Thymus (tissue), 14 donors: Measurements from ENCODE around the gene KLHDC10. TPM values are rescaled to one million over a fixed set of nuclear protein-coding genes. Genes with fewer than 3 reads are reported as not detected.

ENCODE experiments used
- DNase-seq, 9 donors: peaks; one replicate each; pipeline ENCODE4 v3.0.0-alpha.2; 2013; ENCODE audit warnings: low spot score in 9 of 9, low read depth in 6 of 9, missing footprints in 1 of 9
- H3K27ac ChIP-seq, 2 donors: one replicate each; pipeline ENCODE4 v1.5.1; 2013; ENCODE audit warnings: control low read depth in 1 of 2, low read depth in 1 of 2, low read length in 1 of 2, mild to moderate bottlenecking in 1 of 2, moderate library complexity in 1 of 2
- H3K27me3 ChIP-seq, 2 donors: one replicate each; pipeline ENCODE4 v1.5.1; 2013; ENCODE audit warnings: low read length in 1 of 2; ENCODE audit not compliant: control insufficient read depth in 2 of 2, insufficient read depth in 1 of 2
- H3K36me3 ChIP-seq, 2 donors: one replicate each; pipeline ENCODE4 v1.5.1; 2013; ENCODE audit warnings: low read length in 1 of 2, mild to moderate bottlenecking in 1 of 2, moderate library complexity in 1 of 2; ENCODE audit not compliant: control insufficient read depth in 2 of 2, insufficient read depth in 2 of 2
- H3K4me1 ChIP-seq, 2 donors: one replicate each; pipeline ENCODE4 v1.5.1; 2013; ENCODE audit warnings: low read length in 2 of 2; ENCODE audit not compliant: control insufficient read depth in 2 of 2, insufficient read depth in 2 of 2
- H3K4me3 ChIP-seq, 2 donors: one replicate each; pipeline ENCODE4 v1.5.1; 2013; ENCODE audit warnings: low read length in 2 of 2, control low read depth in 1 of 2, mild to moderate bottlenecking in 1 of 2
- H3K9me3 ChIP-seq, 2 donors: one replicate each; pipeline ENCODE4 v1.5.1; 2013; ENCODE audit warnings: low read length in 1 of 2, mild to moderate bottlenecking in 1 of 2; ENCODE audit not compliant: control insufficient read depth in 2 of 2, insufficient read depth in 1 of 2
- WGBS: extraction: QIAGEN DNeasy Blood & Tissue Kit; methylation state at CpG from one replicate; pipeline ENCODE4 v1.1.7; 2013; 5-methylcytosine and 5-hydroxymethylcytosine counted together
- long read RNA-seq, 10 donors: transcript quantifications; one replicate each; lab custom pipeline, GENCODE V29; 2026
- polyA plus RNA-seq: library from polyadenylated mRNA; stranded (reverse); fragments of 200-250 nt; gene quantifications from one replicate; pipeline ENCODE4 v1.2.3, GENCODE V29; 2013
- total RNA-seq: library from RNA; stranded (reverse); fragments of 120-200 nt; gene quantifications from one replicate; pipeline ENCODE4 v1.2.4, GENCODE V29; 2013
- donor health status: healthy.

The KLHDC10 gene, protein sequence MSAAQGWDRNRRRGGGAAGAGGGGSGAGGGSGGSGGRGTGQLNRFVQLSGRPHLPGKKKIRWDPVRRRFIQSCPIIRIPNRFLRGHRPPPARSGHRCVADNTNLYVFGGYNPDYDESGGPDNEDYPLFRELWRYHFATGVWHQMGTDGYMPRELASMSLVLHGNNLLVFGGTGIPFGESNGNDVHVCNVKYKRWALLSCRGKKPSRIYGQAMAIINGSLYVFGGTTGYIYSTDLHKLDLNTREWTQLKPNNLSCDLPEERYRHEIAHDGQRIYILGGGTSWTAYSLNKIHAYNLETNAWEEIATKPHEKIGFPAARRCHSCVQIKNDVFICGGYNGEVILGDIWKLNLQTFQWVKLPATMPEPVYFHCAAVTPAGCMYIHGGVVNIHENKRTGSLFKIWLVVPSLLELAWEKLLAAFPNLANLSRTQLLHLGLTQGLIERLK
- total RNA-seq (11.8 TPM), polyA plus RNA-seq (9.4 TPM)
- long read RNA-seq, donor 1, full-length matches to known transcripts = 1 of 1 reads
- long read RNA-seq, donor 1, partial matches to known transcripts = 0 of 1 reads
- long read RNA-seq, donor 1, other reads (novel, unspliced or antisense) = 0 of 1 reads
- long read RNA-seq, donor 2 = 0 reads
- long read RNA-seq, donor 3 = 0 reads
- long read RNA-seq, donor 4, partial matches to known transcripts = 0 of 1 reads
- long read RNA-seq, donor 4, other reads (novel, unspliced or antisense) = 0 of 1 reads
- long read RNA-seq, donor 5, full-length matches to known transcripts = 2 of 2 reads
- long read RNA-seq, donor 5, partial matches to known transcripts = 0 of 2 reads
- long read RNA-seq, donor 5, other reads (novel, unspliced or antisense) = 0 of 2 reads
- long read RNA-seq, donor 6 = 0 reads
- long read RNA-seq, donor 7, partial matches to known transcripts = 0 of 6 reads
- long read RNA-seq, donor 7, other reads (novel, unspliced or antisense) = 5 of 6 reads
- long read RNA-seq, donor 8 = 0 reads
- long read RNA-seq, donor 9 = 0 reads
- long read RNA-seq, donor 10 = 0 reads

DNA sequence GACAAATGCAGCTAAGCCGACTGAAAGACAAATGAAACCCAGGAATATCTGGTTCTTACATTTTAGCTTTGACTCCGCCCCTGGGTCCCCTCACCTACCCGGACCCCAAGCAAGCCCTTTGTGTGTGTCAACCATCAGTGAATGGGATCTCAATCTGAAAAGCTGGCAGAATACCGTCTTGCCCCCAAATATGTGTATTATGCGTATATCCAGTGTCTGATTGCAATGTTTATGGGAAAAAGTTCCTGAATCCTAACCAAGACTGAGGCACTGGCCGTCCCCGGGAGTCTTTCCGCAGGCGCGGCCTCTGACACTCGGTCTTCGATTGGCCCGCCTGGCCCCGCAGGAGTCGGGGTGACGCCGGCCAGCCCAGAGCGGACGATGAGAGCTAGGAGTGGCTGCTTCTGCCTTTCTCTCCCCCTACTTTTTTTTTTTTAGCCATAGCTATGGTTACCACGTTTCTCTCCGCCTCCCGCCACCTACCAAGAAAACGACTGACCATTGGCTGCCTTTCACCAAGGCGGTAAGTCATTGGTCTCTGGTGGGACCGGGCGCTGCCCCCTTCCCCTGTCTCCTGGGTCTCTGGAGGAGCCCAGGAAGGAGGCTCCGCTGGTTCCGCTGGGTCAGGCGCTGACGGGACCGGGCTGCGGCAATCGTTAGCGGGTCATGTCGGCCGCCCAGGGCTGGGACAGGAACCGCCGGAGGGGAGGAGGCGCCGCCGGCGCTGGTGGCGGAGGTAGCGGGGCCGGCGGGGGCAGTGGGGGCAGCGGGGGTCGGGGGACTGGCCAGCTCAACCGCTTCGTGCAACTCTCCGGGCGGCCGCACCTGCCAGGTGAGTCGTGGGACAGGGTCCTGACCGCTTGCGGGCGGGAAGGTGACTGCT, at the start of gene KLHDC10:
KLHDC10 (plus strand) TSS at position 557 of the 883 bp plus-strand sequence; CDS start at position 667, 110 bp downstream.
- WGBS = under 1% methylated on average over 57 of the region's 57 CpGs
- Histone ChIP-seq H3K27ac (peak within 1 kb of the TSS; percentile 84 to 85), H3K36me3 (no peaks in the 10 kb centered on the region), H3K4me1 (peaks cover 0 to 5% of the 10 kb centered on the region in 2 donors), H3K27me3 (no peaks in the 10 kb centered on the region), H3K4me3 (peak within 1 kb of the TSS; percentile 82 to 83), H3K9me3 (no peaks in the 10 kb centered on the region)
- DNase-seq = peak; percentile 97 to 100 (median 98)

DNA sequence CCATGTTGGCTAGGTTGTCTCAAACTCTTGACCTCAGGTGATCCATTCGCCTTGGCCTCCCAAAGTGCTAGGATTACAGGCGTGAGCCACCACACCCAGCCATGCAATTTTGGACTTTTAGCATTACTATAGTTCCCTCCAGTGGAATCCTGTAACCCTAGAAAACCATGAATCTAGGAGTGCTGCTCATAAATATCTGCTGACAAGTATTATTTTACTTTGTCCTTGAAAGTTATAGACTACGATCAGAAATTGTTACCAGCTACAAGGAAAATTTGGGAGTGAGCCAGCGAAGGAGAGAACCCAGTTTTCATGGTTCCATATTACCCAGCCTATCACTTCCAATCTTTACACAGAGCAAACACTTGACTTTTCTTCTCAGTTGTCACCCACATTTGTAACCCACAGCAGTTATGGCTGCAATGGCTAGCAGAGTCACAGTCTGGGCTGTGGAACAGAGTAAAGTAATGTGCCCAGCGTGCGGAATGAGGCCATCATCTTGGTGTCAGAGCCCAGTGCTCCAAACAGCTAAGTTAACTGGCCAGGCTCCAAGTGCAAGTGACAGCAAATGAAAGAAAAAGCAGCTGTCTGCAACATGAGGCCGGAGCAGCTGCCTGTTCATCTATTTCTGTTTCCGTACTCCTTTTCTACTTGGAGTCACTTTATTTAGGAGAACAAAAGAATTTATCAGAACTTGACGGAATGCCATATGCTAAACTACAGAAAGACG, 49.1 kb upstream of the KLHDC10 start:
- Histone ChIP-seq H3K4me3 (no peak overlapping the region), H3K27ac (no peak overlapping the region), H3K9me3 (no peaks in the 10 kb centered on the region), H3K27me3 (no peaks in the 10 kb centered on the region), H3K36me3 (peaks cover 53 to 75% of the 10 kb centered on the region in 2 donors), H3K4me1 (no peaks in the 10 kb centered on the region)
- DNase-seq = no peak
- 98% methylated on average over 10 of the region's 10 CpGs for WGBS

DNA sequence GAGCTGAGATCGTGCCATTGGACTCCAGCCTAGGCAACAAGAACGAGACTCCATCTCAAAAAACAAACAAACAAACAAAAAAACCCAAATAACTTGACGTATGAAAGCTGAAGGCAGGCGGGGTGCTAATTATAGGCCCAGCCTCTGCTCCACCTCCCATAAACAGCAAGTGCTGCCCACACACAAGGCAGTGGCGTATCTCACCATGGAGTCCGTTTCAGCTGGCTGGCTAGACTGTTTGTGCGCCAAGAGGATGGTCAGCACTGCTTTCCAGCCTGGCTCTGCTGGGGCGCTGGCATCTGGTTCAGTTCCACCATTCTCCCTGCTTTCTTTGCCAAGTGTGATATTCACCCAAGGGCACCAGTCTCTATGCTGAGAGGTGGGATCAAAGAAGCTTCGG, 48.2 kb upstream of the KLHDC10 start:
- 97% methylated on average over 9 of the region's 9 CpGs for WGBS
- Histone ChIP-seq H3K27me3 (no peaks in the 10 kb centered on the region), H3K27ac (no peak overlapping the region), H3K36me3 (peaks cover 57 to 80% of the 10 kb centered on the region in 2 donors), H3K4me3 (no peak overlapping the region), H3K9me3 (no peaks in the 10 kb centered on the region), H3K4me1 (no peaks in the 10 kb centered on the region)
- no peak for DNase-seq

DNA sequence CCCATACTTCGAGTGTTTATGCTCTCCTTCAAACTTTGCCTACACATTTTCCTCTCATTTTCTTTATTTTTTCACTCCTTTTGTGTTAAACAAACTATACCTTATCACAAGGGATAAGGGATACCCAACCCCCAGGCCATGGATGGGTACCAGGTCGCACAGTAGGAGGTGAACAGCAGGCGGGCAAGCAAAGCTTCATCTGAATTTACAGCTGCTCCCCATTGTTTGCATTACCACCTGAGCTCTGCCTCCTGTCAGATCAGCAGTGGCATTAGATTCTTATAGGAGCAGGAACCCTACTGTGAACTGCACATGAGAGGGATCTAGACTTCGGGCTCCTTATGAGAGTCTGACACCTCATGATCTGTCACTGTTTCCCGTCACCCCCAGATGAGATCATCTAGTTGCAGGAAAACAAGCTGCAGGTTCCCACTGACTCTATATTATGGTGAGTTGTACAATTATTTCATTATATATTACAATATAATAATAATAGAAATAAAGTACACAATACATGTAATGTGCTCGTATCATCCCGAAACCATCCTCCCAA, 47.6 kb upstream of the KLHDC10 start:
- DNase-seq = no peak
- Histone ChIP-seq H3K36me3 (peaks cover 60 to 84% of the 10 kb centered on the region in 2 donors), H3K4me1 (no peaks in the 10 kb centered on the region), H3K27me3 (no peaks in the 10 kb centered on the region), H3K4me3 (no peak overlapping the region), H3K27ac (no peak overlapping the region), H3K9me3 (no peaks in the 10 kb centered on the region)
- 99% methylated on average over 7 of the region's 7 CpGs for WGBS

DNA sequence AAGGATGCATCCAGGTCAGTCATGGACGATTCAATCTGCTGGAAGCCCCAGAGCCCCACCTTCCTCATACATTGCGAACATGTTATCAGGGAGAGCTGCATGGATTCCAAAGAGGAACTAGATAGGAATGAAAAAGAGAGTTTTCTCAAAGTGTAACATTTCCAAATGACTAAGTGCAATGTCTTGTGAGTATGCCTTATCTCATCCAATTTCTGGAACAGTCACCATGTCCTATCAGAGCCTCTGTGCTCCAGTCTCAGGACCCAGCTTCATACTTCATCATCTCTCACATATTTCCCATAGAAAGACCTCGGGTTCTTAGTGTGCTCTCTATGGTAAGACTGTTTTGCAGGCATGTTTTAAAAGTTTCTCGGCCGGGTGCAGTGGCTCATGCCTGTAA, 45.9 kb upstream of the KLHDC10 start:
- Histone ChIP-seq H3K27ac (no peak overlapping the region), H3K36me3 (peaks cover 63 to 80% of the 10 kb centered on the region in 2 donors), H3K4me1 (no peaks in the 10 kb centered on the region), H3K4me3 (no peak overlapping the region), H3K27me3 (no peaks in the 10 kb centered on the region), H3K9me3 (no peaks in the 10 kb centered on the region)
- WGBS = 99% methylated on average over 5 of the region's 5 CpGs
- no peak for DNase-seq

DNA sequence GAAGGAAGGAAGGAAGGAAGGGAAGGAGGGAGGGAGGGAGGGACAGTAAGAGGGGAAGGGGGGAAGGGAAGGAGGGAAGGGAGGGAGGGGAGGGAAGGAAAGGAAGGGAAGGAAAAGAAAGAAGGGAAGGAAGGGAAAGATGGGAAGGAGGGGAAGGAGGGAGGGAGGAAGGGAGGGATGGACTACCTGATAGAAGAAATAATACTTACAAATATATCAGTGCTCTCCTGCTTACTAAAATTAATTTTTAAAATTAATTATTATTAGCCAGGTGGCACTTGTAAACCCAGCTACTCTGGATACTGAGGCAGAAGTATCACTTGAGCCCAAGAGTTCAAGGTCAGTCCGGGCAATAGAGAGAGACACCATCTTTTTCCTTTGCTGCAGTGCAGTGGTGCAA, 37.6 kb upstream of the KLHDC10 start:
- Histone ChIP-seq H3K27me3 (no peaks in the 10 kb centered on the region), H3K4me3 (no peak overlapping the region), H3K36me3 (peaks cover 22 to 47% of the 10 kb centered on the region in 2 donors), H3K4me1 (no peaks in the 10 kb centered on the region), H3K9me3 (no peaks in the 10 kb centered on the region), H3K27ac (no peak overlapping the region)
- 96% methylated on average over 1 of the region's 1 CpG for WGBS
- no peak for DNase-seq

DNA sequence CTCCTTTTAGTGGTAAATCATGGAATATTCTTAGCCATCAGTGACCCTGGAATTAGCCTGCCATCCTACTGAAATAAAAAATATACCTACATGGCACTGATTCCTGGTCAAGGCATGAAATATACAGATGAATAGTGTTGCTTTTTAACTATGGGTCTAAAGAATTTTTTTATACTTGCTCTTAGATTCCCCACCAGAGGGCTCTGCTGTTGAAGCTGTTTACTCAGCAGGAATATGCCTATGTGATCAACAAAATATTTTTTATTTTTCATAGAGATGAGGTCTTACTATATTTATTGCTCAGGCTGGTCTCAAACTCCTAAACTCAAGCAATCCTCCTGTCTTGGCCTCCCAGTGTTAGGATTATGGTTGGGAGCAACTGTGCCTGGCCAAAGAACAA, 32.6 kb upstream of the KLHDC10 start:
- peaks cover 23 to 63% of the 10 kb centered on the region in 2 donors for H3K36me3 ChIP-seq
- no peak for DNase-seq

DNA sequence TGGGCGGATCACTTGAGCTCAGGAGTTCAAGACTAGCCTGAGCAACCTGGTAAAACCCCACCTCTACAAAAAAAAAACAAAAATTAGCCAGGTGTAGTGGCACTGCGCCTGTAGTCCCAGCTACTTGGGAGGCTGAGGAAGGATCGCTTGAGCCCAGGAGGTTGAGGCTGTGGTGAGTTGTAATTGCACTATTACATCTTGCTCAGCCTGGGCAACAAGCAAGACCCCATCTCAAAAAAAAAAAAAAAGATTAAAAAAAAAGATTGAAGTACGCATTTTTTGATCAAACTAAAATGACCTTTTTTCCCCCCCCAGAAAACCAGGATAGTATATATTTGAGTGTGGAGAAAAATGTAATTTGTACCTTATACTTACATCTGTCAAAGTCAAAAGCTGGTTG, 29.8 kb upstream of the KLHDC10 start:
- 98% methylated on average over 4 of the region's 4 CpGs for WGBS
- Histone ChIP-seq H3K9me3 (no peaks in the 10 kb centered on the region), H3K27me3 (no peaks in the 10 kb centered on the region), H3K27ac (no peak overlapping the region), H3K4me1 (no peaks in the 10 kb centered on the region), H3K4me3 (no peak overlapping the region), H3K36me3 (peaks cover 22 to 68% of the 10 kb centered on the region in 2 donors)
- DNase-seq = no peak

More for the DNA sequence above, 32.6 kb upstream of the KLHDC10 start:
- Histone ChIP-seq H3K4me3 (no peak overlapping the region), H3K27me3 (no peaks in the 10 kb centered on the region), H3K9me3 (no peaks in the 10 kb centered on the region), H3K27ac (no peak overlapping the region), H3K4me1 (no peaks in the 10 kb centered on the region)
